GM19025 (cell line): ENCODE measurements around the gene ACTN1.

ENCODE experiments used
- ATAC-seq: cut with Tn5 transposase; IDR thresholded peaks from one replicate; pipeline ENCODE4 v1.9.1; 2021; ENCODE audit warnings: mild to moderate bottlenecking, low read depth, moderate library complexity; ENCODE audit not compliant: unreplicated experiment

ACTN1 gene

GRCh38 chr14:68842298-68842697 is 136.8 kb downstream of the ACTN1 start:
- no peak for ATAC-seq

DNA sequence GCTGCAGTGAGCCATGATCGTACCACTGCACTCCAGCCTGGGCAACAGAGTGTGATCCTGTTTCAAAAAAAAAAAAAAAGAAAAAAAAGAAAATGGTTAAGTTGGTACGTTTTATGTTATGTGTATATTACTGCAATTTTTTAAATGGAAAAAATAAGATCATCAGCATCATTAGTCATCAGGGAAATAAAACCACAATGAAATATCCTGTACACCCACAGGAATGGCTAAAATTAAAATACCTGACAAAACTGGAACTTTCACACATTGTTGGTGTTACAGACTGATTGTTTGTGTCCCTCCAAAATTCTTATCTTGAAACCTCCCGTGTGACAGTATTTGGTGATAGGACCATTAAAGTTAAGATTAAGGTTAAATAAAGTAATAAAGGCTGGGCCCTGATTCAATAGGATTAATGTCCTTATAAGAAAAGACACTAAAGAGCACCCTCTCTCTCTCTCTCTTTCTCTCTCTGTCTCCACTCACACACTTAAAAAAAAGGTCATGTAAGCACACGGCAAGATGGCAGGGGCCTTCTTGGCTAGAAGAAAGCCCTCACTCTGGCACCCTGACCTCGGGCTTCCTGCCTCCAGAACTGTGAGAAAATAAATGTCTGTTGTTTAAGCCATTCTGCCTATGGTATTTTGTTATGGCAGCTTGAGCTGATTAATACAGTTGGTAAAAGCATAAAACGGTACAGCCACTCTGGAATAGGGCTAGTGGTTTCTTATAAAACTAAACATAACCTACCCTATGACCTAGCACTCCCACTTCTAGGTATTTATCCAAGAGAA is 137.9 kb downstream of the ACTN1 start:
- no peak for ATAC-seq

DNA sequence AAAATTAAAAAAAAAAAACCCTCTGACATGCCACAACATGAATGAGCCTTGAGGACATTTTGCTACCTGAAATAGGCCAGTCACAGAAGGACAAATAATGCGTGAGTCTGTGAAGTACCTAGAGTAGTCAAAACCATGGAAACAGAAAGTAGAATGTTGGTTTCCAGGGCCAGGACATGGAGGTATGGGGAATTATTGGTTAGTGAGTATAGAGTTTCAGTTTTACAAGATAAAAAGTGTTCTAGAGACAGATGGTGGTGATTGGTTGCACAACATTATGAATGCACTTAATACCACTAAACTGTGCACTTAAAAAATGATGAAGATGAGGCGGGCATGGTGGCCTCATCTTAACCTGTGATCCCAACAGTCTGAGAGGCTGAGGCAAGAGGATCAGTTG is 138.6 kb downstream of the ACTN1 start:
- no peak for ATAC-seq

- ATAC-seq, result no peak
Observed at GRCh38 chr14:68836082-68836481, 143.0 kb downstream of the ACTN1 start.

DNA sequence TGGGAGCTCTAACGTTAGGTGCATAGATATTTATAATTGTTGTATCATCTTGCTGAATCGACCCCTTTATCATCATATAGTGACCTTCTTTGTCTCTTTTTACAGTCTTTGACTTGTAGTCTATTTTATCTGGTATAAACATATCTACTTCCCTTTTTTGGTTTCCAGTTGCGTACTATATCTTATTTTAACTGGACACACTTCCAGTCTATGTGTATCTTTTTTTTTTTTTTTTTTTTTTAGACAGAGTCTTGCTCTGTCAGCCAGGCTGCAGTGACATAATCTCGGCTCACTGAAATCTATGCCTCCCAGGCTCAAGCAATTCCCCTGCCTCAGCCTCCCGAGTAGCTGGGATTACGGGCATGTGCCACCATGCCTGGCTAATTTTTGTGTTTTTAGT is 144.3 kb downstream of the ACTN1 start:
- no peak for ATAC-seq

DNA sequence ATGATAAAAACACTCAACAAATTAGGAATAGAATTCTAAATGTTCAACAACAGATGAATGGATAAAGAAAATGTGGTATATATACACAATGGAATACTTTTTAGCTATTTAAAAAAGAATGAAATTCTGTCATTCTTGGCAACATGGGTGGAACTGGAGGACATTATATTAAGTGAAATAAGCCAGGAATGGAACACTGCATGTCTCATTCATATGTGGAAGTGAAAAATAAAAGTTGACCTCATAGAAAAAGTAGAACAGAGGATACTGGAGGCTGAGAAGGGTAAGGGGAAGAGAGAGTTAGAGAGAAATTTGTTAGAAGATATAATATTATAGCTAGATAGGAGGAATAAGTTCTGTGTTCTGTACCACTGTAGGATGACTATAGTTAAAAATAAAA is 150.4 kb downstream of the ACTN1 start:
- ATAC-seq, result no peak

- no peak for ATAC-seq
Observed at GRCh38 chr14:68825729-68826128, 153.4 kb downstream of the ACTN1 start.

DNA sequence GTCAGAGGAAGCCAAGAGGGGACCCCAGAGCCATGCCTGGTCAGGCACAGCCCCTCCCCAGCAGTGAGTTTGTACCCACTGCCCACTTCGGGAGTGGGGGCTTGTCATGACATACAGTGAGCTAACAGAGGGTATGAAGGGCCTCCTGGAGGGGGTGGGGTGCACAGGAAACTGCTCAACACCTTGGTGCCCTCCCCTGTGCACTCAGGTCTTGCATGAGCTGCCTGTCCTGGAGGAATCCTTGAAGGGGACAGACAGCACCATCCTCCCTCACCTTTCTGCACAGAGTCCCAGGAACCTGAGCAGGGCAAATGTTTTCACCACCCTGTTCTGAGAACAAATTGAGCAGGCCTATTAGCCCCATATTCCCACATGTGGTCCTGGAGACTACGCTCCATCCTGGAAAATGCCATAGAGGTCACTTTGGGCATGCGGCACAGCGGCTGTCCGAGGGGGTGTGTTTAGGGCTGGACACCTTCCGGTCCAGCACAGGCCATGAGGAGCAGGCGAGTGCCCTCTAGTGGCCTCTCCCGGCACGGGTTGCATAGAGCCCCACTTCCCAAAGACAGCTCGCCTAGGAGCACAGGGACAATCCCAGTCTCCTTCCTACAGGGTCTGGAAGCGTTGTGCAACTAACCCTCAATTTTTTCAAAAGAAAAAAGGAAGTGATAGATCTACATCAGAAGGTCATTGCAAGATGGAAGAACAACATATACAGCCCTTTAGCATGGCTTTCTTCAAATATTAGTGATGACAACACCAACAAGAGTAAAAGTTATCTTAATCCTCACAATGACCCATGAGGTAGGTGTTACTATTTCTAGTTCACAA is 154.4 kb downstream of the ACTN1 start:
- ATAC-seq, result no peak

DNA sequence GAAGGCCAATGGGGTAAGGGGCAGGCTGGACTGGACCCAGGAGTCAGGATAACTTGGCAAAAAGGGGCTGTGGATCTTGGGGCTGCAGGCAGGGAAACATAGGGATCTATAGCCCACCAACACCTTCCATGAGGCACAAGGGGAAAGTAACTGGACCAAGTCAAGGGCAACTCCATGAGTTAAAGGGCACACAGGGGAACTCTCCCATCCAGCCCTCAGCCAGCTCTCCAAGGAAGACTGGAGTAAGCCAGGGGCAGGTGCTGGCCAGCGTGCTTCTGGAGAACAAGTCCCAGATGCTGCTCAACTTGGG is 154.9 kb downstream of the ACTN1 start:
- no peak for ATAC-seq
